Neural progenitor cell (in vitro differentiated cells): ENCODE measurements around the gene SMARCC2.

ENCODE experiments used
- EZH2 ChIP-seq: fragments of 200-600 bp; sonication (generic); IDR thresholded peaks from 2 replicates; pipeline ENCODE4 v1.6.1; 2017; ENCODE audit warnings: antibody characterized with exemption, mild to moderate bottlenecking, moderate library complexity
- EZH2phosphoT487 ChIP-seq: fragments of 200-600 bp; sonication (generic); IDR thresholded peaks from 2 replicates; pipeline ENCODE4 v1.6.1; 2017; ENCODE audit warnings: antibody characterized with exemption
- TF ChIP-seq, protein P1 (sequence below): fragments of 200-600 bp; sonication (generic); IDR thresholded peaks from 2 replicates; pipeline ENCODE4 v1.5.1; 2017; ENCODE audit warnings: antibody characterized with exemption, mild to moderate bottlenecking

DNA sequence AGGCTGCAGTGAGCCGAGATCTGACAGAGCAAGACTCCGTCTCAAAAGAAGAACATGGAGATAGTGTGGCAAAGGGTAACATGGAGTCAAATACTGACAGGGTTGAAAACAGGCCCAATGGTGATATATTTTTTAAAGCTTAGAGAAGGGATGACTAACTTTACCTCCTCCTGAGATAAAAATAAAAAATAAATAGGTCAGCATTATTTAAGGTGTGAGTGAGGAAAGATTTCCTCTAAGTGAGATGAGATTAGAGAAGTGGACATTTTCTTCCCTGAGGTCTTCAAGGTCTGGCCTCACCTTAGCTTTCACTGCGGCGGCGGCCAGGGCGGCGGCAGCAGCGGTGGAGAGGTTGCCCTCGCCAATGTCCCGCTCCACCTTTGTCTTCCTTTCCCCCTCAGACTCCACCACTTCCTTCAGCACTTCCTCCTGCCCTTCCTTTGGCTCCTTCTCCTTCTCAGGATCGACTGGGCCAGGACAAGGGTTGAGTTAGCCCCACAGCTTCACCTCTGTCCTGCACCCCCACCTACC, 20.0 kb downstream of the SMARCC2 start:
- TF ChIP-seq, protein P1, sequence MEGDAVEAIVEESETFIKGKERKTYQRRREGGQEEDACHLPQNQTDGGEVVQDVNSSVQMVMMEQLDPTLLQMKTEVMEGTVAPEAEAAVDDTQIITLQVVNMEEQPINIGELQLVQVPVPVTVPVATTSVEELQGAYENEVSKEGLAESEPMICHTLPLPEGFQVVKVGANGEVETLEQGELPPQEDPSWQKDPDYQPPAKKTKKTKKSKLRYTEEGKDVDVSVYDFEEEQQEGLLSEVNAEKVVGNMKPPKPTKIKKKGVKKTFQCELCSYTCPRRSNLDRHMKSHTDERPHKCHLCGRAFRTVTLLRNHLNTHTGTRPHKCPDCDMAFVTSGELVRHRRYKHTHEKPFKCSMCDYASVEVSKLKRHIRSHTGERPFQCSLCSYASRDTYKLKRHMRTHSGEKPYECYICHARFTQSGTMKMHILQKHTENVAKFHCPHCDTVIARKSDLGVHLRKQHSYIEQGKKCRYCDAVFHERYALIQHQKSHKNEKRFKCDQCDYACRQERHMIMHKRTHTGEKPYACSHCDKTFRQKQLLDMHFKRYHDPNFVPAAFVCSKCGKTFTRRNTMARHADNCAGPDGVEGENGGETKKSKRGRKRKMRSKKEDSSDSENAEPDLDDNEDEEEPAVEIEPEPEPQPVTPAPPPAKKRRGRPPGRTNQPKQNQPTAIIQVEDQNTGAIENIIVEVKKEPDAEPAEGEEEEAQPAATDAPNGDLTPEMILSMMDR, result no peak
- no peak for TF ChIP-seq EZH2
- no peak for TF ChIP-seq EZH2phosphoT487
